ENCODE measurements around the gene GPATCH8.

The GPATCH8 gene

DNA sequence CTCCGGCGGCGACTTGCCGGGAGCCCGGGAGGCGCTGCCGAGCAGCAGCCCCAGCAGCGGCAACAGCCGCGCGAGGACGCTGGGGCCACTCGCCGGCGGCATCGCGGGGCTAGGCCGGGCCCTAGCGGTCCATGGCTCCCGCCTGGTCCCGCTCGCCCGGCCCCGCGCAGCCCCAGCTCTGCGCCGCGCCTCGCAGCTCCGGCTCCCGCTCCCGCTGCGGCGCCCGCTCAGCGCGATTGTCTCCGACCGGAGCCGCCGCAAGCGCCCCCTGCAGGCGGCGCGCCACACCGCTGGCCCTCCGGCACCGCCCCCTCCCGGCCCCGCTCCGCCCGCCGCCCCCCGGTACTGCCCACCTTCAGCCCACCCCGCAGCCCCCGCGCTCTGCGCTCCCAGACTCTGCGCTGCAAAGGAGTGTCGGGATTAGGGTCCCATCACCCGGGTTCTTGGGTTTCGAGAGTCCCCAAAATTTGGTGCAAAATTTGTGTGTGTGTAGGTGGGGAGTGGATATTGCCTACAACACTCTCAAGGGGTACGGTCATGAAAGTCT, 139.5 kb downstream of the GPATCH8 start, which contains the start of gene FAM171A2:
TSS of gene FAM171A2 (minus strand) at position 241 of the 547 bp plus-strand sequence. CDS start at position 102, 139 bp downstream.
- Histone ChIP-seq H3K79me2 (peaks cover 9% of the 10 kb centered on the region), H3K27ac (peak within 1 kb of the TSS; percentile 93), H2AFZ (peak within 1 kb of the TSS; percentile 88), H3K4me2 (ENCODE audit: low read length) (peak within 1 kb of the TSS; percentile 78), H3K4me1 (peaks cover 45% of the 10 kb centered on the region), H3K36me3 (ENCODE audit: control insufficient read depth, insufficient read depth, low read length) (no peaks in the 10 kb centered on the region), H3K27me3 (ENCODE audit: control insufficient read depth, insufficient read depth, low read length) (no peaks in the 10 kb centered on the region), H3K4me3 (ENCODE audit: low read depth, low read length) (peak within 1 kb of the TSS; percentile 70), H3K9me3 (ENCODE audit: control insufficient read depth, low read length) (no peaks in the 10 kb centered on the region), H3K9ac (peak within 1 kb of the TSS; percentile 47)
- TF ChIP-seq, protein P1, sequence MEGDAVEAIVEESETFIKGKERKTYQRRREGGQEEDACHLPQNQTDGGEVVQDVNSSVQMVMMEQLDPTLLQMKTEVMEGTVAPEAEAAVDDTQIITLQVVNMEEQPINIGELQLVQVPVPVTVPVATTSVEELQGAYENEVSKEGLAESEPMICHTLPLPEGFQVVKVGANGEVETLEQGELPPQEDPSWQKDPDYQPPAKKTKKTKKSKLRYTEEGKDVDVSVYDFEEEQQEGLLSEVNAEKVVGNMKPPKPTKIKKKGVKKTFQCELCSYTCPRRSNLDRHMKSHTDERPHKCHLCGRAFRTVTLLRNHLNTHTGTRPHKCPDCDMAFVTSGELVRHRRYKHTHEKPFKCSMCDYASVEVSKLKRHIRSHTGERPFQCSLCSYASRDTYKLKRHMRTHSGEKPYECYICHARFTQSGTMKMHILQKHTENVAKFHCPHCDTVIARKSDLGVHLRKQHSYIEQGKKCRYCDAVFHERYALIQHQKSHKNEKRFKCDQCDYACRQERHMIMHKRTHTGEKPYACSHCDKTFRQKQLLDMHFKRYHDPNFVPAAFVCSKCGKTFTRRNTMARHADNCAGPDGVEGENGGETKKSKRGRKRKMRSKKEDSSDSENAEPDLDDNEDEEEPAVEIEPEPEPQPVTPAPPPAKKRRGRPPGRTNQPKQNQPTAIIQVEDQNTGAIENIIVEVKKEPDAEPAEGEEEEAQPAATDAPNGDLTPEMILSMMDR (IDR thresholded peaks at IDR 0.05): peak; percentile 62

DNA sequence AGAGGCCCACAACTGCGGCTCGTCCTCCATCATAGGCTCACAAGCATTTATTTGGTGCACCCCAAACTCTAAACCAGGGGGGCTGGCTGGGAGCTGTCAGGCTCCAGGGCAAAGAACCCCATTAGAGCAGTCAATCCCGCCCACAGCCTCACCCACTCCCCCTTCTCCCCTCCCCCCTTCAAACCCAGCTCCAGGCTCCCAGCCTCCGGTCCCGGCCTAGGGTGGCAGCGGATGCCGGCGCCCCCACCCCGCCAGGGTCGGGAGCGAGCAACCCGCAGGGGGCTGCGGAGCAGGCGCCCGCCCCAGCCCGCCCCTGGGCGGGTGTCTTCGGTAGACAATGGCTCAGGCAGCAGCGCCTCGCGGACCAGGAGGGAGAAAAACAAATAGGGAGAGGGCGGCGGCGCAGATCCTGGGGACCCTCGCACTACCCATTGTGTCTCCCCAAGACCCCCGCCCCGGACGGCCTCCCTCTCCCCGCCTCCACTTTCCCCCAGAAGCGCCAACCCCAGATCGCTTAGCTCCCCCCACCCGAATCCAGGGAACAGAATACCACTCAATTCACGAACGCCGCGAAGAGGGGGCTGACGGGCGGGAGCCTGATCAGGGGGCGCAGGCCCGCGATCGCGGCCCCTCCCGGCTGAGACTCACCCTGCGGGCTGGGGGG, 140.1 kb downstream of the GPATCH8 start:
- Histone ChIP-seq H3K27me3 (ENCODE audit: control insufficient read depth, insufficient read depth, low read length) (no peaks in the 10 kb centered on the region), H3K9ac (peak overlapping the region; percentile 47), H3K4me3 (ENCODE audit: low read depth, low read length) (peak overlapping the region; percentile 70), H3K9me3 (ENCODE audit: control insufficient read depth, low read length) (no peaks in the 10 kb centered on the region), H3K4me1 (peaks cover 45% of the 10 kb centered on the region), H2AFZ (peak overlapping the region; percentile 88), H3K4me2 (ENCODE audit: low read length) (peak overlapping the region; percentile 68), H3K79me2 (peaks cover 9% of the 10 kb centered on the region), H3K27ac (peak overlapping the region; percentile 93), H3K36me3 (ENCODE audit: control insufficient read depth, insufficient read depth, low read length) (no peaks in the 10 kb centered on the region)
- TF ChIP-seq, protein P1 (IDR thresholded peaks at IDR 0.05): no peak

DNA sequence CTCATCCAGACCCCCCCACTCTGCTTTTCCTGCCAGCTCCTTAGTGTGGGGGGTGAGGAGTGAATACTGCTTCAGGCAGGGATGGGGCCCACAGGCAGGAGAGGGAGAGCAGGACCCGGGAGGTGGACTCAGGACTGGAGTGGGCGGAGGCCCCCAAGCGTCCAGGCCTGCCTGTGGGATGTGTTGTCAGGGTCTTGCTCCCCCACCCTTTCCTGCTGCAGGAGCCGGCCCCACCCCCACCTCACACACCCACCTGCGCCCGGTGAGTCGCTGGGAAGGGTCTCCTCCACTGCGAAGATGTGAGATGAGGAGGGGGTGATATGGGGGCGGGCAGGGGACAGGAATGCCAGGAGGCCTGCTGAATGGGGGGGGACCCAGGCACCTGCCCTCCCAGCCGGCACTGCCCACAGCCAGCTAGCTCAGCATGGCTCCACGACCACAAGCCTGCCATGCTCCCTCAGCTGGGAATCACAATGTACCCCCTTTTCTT, 140.7 kb downstream of the GPATCH8 start:
- Histone ChIP-seq H3K4me3 (ENCODE audit: low read depth, low read length) (peak overlapping the region; percentile 70), H3K27ac (peak overlapping the region; percentile 93), H3K79me2 (peaks cover 9% of the 10 kb centered on the region), H2AFZ (peak overlapping the region; percentile 88), H3K9ac (peak overlapping the region; percentile 47), H3K4me1 (peaks cover 42% of the 10 kb centered on the region), H3K27me3 (ENCODE audit: control insufficient read depth, insufficient read depth, low read length) (no peaks in the 10 kb centered on the region), H3K4me2 (ENCODE audit: low read length) (peak overlapping the region; percentile 68), H3K36me3 (ENCODE audit: control insufficient read depth, insufficient read depth, low read length) (no peaks in the 10 kb centered on the region), H3K9me3 (ENCODE audit: control insufficient read depth, low read length) (no peaks in the 10 kb centered on the region)
- TF ChIP-seq, protein P1 (IDR thresholded peaks at IDR 0.05): no peak

DNA sequence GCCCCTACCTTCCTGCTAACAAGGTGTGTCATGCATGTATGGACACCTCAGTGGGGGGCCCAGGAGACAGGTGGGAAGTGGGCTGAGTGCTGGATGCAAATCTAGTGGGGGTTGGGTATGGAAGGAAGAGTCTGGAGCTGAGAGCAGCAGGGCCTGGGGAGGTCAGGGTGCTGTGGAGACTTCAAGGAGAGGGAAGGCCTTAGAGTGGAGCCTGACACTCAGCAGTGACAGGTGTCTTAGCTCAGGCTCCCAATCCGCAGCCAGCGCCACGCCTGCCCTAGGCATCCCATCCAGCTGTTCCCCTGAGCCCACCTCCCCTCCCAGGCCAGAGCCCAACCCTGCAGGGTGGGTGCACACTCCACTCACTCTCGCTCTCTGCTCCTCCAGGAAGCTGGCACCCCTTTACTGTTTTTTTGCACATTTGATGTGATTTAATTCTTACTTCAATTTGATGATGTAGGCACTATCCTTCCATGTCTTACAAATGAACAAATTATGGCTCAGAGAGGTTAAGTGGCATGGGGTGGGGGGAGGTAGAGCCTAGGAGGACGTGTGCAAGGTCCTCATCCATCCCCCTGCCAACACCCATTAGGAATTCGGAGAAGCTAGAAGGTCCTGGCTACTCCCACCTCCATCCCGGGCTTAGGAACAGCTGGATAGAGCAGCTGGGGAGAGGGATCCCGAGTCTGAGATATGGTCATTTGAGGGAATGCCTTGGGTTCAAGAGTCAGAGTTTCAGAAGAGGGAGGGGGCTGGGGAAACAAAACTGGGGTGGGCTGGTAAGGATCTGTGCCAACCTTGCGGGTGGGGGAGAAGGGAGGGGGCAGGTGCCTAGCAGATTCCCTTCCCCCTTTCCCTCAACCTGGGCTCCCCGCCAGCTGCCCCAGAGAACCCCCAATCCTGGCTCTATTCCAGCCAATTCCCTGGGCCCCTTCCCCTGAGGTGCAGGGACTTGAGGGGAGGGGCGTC, 141.6 kb downstream of the GPATCH8 start:
- H3K36me3 ChIP-seq (ENCODE audit: control insufficient read depth, insufficient read depth, low read length): no peaks in the 10 kb centered on the region
- H3K79me2 ChIP-seq: peaks cover 9% of the 10 kb centered on the region
- peak overlapping the region; percentile 68 for H3K4me2 ChIP-seq (ENCODE audit: low read length)
- H3K4me3 ChIP-seq (ENCODE audit: low read depth, low read length): peak overlapping the region; percentile 44
- H3K27me3 ChIP-seq (ENCODE audit: control insufficient read depth, insufficient read depth, low read length): no peaks in the 10 kb centered on the region
- peak overlapping the region; percentile 29 for H2AFZ ChIP-seq
- peaks cover 39% of the 10 kb centered on the region for H3K4me1 ChIP-seq
- peak overlapping the region; percentile 93 for H3K27ac ChIP-seq
- no peaks in the 10 kb centered on the region for H3K9me3 ChIP-seq (ENCODE audit: control insufficient read depth, low read length)
- H3K9ac ChIP-seq: no peak overlapping the region
- TF ChIP-seq, protein P1 (IDR thresholded peaks at IDR 0.05): no peak

All from parathyroid adenoma (tissue), 2 donors.